HepG2 (cell line): ENCODE data around the gene PSMD1.

ENCODE experiments used
- EZH2 ChIP-seq: conservative IDR thresholded peaks from 2 replicates; pipeline ENCODE4 v1.6.1; 2012; ENCODE audit warnings: mild to moderate bottlenecking, low read depth, low read length, moderate library complexity
- MTF2 ChIP-seq: sonication (generic); formaldehyde crosslinking; IDR thresholded peaks from 2 replicates; pipeline ENCODE4 v1.5.0; 2020; ENCODE audit warnings: missing genetic modification reagents, borderline replicate concordance
- PPARG ChIP-seq: conservative IDR thresholded peaks from 2 replicates; pipeline ENCODE4 v1.6.1; 2016; ENCODE audit warnings: missing biosample characterization, missing genetic modification reagents
- RFX1 ChIP-seq: fragments of 450-650 bp; IDR thresholded peaks from 2 replicates; pipeline ENCODE4 v1.6.1; 2017
- ZFP41 ChIP-seq: sonication (generic); formaldehyde crosslinking; IDR thresholded peaks from 2 replicates; pipeline ENCODE4 v1.4.0; 2020; ENCODE audit warnings: mild to moderate bottlenecking, missing genetic modification reagents, borderline replicate concordance
- ZNF839 ChIP-seq: sonication (generic); formaldehyde crosslinking; IDR thresholded peaks from 2 replicates; pipeline ENCODE4 v1.4.0; 2020; ENCODE audit warnings: missing genetic modification reagents, mild to moderate bottlenecking, borderline replicate concordance

- TF ChIP-seq PPARG (CRISPR knock-in tag): no peak
- no peak for TF ChIP-seq RFX1
- no peak for TF ChIP-seq ZNF839 (CRISPR knock-in tag)
- no peak for TF ChIP-seq ZFP41 (CRISPR knock-in tag)
- TF ChIP-seq EZH2: no peak
- no peak for TF ChIP-seq MTF2
Observed at GRCh38 chr2:231018184-231018583, 38.5 kb upstream of the PSMD1 start.
